ENCODE data around the gene DNTT.
"Not testable (repeated sequence)": the region's sequence is repeated elsewhere in the genome, so short reads cannot be mapped to it uniquely, and the experiment has no call there.

The DNTT gene

GRCh38 chr10:96298362-96298761, 5.9 kb upstream of the DNTT start:
- no peaks in the 10 kb centered on the region for H3K4me1 ChIP-seq (ENCODE audit: control insufficient read depth, insufficient read depth, low read length)
- no peak overlapping the region for H3K4me3 ChIP-seq (ENCODE audit: low read length)
- no peaks in the 10 kb centered on the region for H3K36me3 ChIP-seq (ENCODE audit: control insufficient read depth, insufficient read depth, low read length)
- no peak overlapping the region for H3K9ac ChIP-seq (ENCODE audit: low read length)
- H3K27me3 ChIP-seq (ENCODE audit: control insufficient read depth, insufficient read depth, low read length): peaks cover 6% of the 10 kb centered on the region
- no peaks in the 10 kb centered on the region for H3K9me3 ChIP-seq (ENCODE audit: control insufficient read depth, low read length)

DNA sequence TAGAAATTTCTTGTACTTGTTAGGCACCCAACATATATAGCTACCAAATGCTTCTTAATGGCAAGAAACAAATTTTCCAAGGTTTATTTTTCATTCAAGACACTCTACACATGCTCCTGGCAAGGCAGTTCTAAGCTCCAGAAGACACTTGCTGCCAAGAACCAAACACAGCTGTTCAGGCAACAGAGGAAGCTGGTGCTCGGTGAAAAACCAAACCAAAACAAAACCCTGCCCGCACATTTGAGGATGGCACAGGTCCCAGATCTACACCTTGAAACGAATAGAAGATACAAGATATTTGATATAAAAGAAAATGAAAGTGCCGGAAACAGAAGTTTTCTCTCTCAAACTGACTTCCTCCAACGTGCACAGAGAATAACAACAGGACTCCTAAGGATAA, 4.9 kb upstream of the DNTT start:
- Histone ChIP-seq H3K9ac (ENCODE audit: low read length) (no peak overlapping the region), H3K4me3 (ENCODE audit: low read length) (no peak overlapping the region), H3K4me1 (ENCODE audit: control insufficient read depth, insufficient read depth, low read length) (no peaks in the 10 kb centered on the region), H3K27me3 (ENCODE audit: control insufficient read depth, insufficient read depth, low read length) (peaks cover 6% of the 10 kb centered on the region), H3K36me3 (ENCODE audit: control insufficient read depth, insufficient read depth, low read length) (no peaks in the 10 kb centered on the region), H3K9me3 (ENCODE audit: control insufficient read depth, low read length) (no peaks in the 10 kb centered on the region)

DNA sequence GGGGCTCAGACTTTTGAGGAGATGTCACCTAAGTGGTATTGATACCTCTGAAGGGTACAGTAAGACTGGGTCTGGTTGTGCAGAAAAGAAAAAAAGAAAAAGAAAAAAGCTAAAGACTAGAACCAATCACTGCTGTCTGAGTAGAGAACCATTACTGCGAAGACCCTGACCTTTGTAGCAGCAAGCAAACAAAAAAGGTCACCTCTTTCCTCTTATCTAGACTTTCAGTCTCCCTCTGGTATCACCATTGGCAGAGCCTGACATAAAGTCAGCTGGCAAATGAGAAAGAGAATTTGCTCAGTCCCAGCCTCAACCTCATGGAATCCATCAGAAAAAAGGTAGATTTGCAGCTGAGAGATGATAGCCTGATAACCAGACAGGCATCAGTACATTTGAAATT, 2.6 kb upstream of the DNTT start:
- no peak overlapping the region for H3K4me3 ChIP-seq (ENCODE audit: low read length)
- peaks cover 6% of the 10 kb centered on the region for H3K27me3 ChIP-seq (ENCODE audit: control insufficient read depth, insufficient read depth, low read length)
- H3K4me1 ChIP-seq (ENCODE audit: control insufficient read depth, insufficient read depth, low read length): no peaks in the 10 kb centered on the region

DNA sequence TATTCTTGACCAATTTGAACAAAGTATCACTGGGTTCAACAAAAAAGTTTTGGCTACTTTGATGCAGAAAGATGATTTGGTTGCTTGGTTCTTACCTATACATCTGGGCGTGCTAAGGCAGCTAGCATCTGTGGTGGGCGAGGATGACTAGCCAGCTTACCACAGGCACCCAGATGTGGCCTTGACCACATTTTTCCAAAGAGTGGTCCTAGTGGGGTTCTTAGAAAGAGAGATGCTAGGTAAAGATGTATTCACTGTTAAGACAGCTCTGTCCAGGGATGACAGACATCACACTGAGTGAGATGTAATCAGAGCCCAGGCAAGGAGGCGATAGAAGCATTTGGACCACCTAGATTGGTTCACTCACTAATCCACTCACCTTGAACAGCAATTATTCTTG, 785 bp downstream of the DNTT start:
- H3K27me3 ChIP-seq (ENCODE audit: control insufficient read depth, insufficient read depth, low read length): peaks cover 6% of the 10 kb centered on the region
- no peaks in the 10 kb centered on the region for H3K4me1 ChIP-seq (ENCODE audit: control insufficient read depth, insufficient read depth, low read length)
- H3K9me3 ChIP-seq (ENCODE audit: control insufficient read depth, low read length): no peaks in the 10 kb centered on the region
- no peaks in the 10 kb centered on the region for H3K36me3 ChIP-seq (ENCODE audit: control insufficient read depth, insufficient read depth, low read length)
- no peak overlapping the region for H3K4me3 ChIP-seq (ENCODE audit: low read length)
- no peak overlapping the region for H3K9ac ChIP-seq (ENCODE audit: low read length)

More for the DNA sequence above, 2.6 kb upstream of the DNTT start:
- H3K9me3 ChIP-seq (ENCODE audit: control insufficient read depth, low read length): no peaks in the 10 kb centered on the region
- H3K9ac ChIP-seq (ENCODE audit: low read length): no peak overlapping the region
- no peaks in the 10 kb centered on the region for H3K36me3 ChIP-seq (ENCODE audit: control insufficient read depth, insufficient read depth, low read length)

DNA sequence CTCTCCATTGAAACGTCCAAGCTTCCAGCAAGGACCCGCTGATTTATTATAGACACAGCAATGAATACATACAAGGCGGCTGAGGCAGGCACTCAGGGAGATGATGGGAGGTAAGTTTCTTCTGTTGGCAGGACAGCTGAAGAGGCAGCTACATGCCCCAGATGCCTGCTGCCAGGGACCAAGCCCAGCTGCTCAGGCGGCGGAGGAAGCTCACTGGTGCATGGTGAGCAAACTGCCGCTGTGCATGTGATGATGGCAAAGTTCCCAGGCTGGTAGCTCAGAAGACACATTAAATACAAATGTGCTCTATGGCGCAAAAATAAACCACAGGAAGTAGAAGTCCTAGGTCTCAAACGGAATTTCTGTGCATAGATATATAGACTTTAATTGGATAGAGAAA, 2.3 kb downstream of the DNTT start:
- H3K4me3 ChIP-seq (ENCODE audit: low read length): no peak overlapping the region
- H3K9ac ChIP-seq (ENCODE audit: low read length): no peak overlapping the region

DNA sequence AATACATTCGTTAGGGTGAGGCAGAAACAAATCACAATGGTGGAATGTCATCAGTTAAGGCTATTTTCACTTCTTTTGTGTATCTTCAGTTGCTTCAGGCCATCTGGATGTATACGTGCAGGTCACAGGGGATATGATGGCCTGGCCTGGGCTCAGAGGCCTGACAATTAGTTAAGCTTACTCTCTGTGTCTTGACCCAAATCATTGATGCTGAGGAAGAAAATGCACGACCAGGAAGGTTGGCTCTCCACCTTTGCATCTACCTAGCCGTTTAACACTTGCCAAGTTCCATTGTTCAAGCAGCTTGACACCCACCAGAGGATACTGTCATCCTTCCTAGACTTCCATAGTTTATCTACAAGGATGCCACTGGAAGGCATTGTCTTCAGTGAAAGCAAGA, 4.6 kb downstream of the DNTT start:
- H3K4me1 ChIP-seq (ENCODE audit: control insufficient read depth, insufficient read depth, low read length); H3K27me3 ChIP-seq (ENCODE audit: control insufficient read depth, insufficient read depth, low read length); H3K4me3 ChIP-seq (ENCODE audit: low read length); H3K9ac ChIP-seq (ENCODE audit: low read length); H3K9me3 ChIP-seq (ENCODE audit: control insufficient read depth, low read length); H3K36me3 ChIP-seq (ENCODE audit: control insufficient read depth, insufficient read depth, low read length): not testable (repeated sequence)

More for the DNA sequence above, 2.3 kb downstream of the DNTT start:
- H3K4me1 ChIP-seq (ENCODE audit: control insufficient read depth, insufficient read depth, low read length): no peaks in the 10 kb centered on the region
- H3K9me3 ChIP-seq (ENCODE audit: control insufficient read depth, low read length): no peaks in the 10 kb centered on the region
- H3K36me3 ChIP-seq (ENCODE audit: control insufficient read depth, insufficient read depth, low read length): no peaks in the 10 kb centered on the region
- no peaks in the 10 kb centered on the region for H3K27me3 ChIP-seq (ENCODE audit: control insufficient read depth, insufficient read depth, low read length)

GRCh38 chr10:96309628-96310320, 5.5 kb downstream of the DNTT start:
- no peaks in the 10 kb centered on the region for H3K27me3 ChIP-seq (ENCODE audit: control insufficient read depth, insufficient read depth, low read length)
- no peaks in the 10 kb centered on the region for H3K36me3 ChIP-seq (ENCODE audit: control insufficient read depth, insufficient read depth, low read length)
- H3K4me3 ChIP-seq (ENCODE audit: low read length): no peak overlapping the region
- H3K9ac ChIP-seq (ENCODE audit: low read length): no peak overlapping the region
- H3K4me1 ChIP-seq (ENCODE audit: control insufficient read depth, insufficient read depth, low read length): no peaks in the 10 kb centered on the region
- H3K9me3 ChIP-seq (ENCODE audit: control insufficient read depth, low read length): no peaks in the 10 kb centered on the region

DNA sequence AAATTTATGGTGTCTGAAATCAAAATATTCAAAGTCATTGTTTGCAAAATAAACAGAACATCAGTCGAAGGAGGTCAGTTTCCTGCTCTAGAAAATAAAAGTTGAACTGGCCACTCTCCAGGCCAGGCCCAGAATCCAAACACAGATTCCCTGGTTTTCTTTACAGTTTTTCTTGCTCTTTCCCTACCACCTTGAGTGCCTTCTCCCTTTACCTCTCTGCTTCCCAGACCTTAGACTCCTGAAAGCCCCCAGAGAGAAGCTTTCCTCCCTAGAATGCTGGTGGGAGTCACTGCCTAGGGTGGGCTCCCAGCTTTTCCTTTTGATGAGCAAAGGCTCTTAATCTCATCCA, 6.1 kb downstream of the DNTT start:
- Histone ChIP-seq H3K4me3 (ENCODE audit: low read length) (no peak overlapping the region), H3K9me3 (ENCODE audit: control insufficient read depth, low read length) (no peaks in the 10 kb centered on the region), H3K4me1 (ENCODE audit: control insufficient read depth, insufficient read depth, low read length) (no peaks in the 10 kb centered on the region), H3K9ac (ENCODE audit: low read length) (no peak overlapping the region), H3K36me3 (ENCODE audit: control insufficient read depth, insufficient read depth, low read length) (no peaks in the 10 kb centered on the region), H3K27me3 (ENCODE audit: control insufficient read depth, insufficient read depth, low read length) (no peaks in the 10 kb centered on the region)

DNA sequence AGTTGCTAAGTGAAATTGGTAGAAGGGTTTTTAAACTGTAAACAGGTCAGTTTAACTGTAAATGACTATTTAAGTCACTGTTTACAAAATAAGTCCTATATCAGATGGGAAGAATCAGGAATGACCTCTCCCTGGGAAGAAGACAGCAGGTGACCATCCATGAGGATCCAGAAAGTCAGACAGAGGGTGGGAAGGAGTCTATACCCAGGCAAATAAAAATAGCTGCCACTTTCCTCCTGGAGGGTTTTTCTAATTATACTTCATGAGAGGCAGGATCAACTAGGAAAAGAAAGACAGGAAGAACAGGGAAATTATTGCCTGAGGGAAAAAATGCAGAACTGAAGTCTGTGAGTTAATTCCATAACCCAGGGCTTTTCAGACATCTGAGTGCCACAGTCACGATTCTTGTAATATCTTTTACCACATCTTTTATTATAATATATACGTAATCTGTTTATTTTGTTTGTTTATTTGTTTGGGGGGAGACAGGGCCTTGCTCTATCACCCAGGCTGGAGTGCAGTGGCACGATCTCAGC, 7.0 kb downstream of the DNTT start:
- H3K27me3 ChIP-seq (ENCODE audit: control insufficient read depth, insufficient read depth, low read length): no peaks in the 10 kb centered on the region
- H3K4me1 ChIP-seq (ENCODE audit: control insufficient read depth, insufficient read depth, low read length): no peaks in the 10 kb centered on the region
- H3K36me3 ChIP-seq (ENCODE audit: control insufficient read depth, insufficient read depth, low read length): no peaks in the 10 kb centered on the region
- no peak overlapping the region for H3K9ac ChIP-seq (ENCODE audit: low read length)
- no peak overlapping the region for H3K4me3 ChIP-seq (ENCODE audit: low read length)
- no peaks in the 10 kb centered on the region for H3K9me3 ChIP-seq (ENCODE audit: control insufficient read depth, low read length)

DNA sequence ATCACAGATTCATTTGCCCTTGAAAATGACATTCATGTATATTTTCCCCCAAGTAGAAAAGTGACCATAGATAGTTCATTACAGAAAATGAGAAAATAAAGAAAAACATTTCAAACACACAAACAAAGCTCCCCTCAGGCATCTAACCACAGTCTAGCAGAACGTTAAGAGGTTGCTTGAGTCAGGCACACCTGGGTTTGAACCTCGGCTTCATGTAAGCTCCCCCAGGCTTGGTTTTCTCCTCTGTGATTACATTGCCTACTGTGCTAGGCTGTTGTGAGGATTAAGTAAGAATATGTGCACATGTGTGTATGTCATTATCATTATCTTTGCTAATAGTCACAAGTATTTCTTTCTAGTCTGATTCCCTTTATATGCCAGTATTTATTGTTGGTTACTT, 9.1 kb downstream of the DNTT start:
- H3K9me3 ChIP-seq (ENCODE audit: control insufficient read depth, low read length): no peaks in the 10 kb centered on the region
- no peaks in the 10 kb centered on the region for H3K4me1 ChIP-seq (ENCODE audit: control insufficient read depth, insufficient read depth, low read length)
- H3K4me3 ChIP-seq (ENCODE audit: low read length): no peak overlapping the region
- H3K9ac ChIP-seq (ENCODE audit: low read length): no peak overlapping the region
- H3K27me3 ChIP-seq (ENCODE audit: control insufficient read depth, insufficient read depth, low read length): no peaks in the 10 kb centered on the region
- no peaks in the 10 kb centered on the region for H3K36me3 ChIP-seq (ENCODE audit: control insufficient read depth, insufficient read depth, low read length)

GRCh38 chr10:96317067-96317833, 13.0 kb downstream of the DNTT start:
- H3K36me3 ChIP-seq (ENCODE audit: control insufficient read depth, insufficient read depth, low read length): no peaks in the 10 kb centered on the region
- peaks cover 3% of the 10 kb centered on the region for H3K27me3 ChIP-seq (ENCODE audit: control insufficient read depth, insufficient read depth, low read length)
- no peak overlapping the region for H3K9ac ChIP-seq (ENCODE audit: low read length)
- H3K4me1 ChIP-seq (ENCODE audit: control insufficient read depth, insufficient read depth, low read length): no peaks in the 10 kb centered on the region
- no peaks in the 10 kb centered on the region for H3K9me3 ChIP-seq (ENCODE audit: control insufficient read depth, low read length)
- H3K4me3 ChIP-seq (ENCODE audit: low read length): no peak overlapping the region

DNA sequence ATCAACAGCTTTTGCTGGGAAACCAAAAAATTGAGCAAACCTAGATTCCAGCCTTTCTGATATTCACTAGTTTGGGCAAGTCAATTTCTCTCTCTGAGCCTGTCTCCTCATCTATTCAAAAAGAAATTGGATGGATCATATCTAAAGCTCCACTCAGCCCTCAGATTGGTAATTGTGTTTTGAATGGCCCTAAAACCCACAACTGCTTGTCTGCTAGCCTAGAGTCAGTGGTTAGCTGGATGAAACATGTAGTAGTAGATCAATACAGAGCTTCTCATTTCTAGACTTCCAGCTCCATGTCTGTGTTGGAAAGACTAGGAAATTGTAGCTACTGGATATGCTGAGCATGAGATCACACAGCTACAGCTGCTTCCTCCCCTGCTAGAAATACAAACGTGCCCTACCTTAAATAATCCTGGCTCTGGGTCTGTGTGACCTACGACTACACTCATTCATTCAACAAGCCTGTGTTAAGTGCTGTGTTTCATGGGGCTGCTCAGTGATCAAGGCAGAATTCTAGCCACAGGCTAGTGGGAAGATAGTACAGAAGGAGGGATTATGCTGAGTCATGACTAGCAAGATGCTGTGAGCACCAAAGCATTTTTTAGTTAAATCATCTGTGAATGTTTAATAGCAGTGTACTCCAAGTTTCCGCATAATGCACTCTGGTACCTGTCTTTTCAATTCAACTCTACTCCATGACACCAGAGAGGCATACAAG, 15.7 kb downstream of the DNTT start:
- H3K9ac ChIP-seq (ENCODE audit: low read length): no peak overlapping the region
- H3K4me1 ChIP-seq (ENCODE audit: control insufficient read depth, insufficient read depth, low read length): no peaks in the 10 kb centered on the region
- no peaks in the 10 kb centered on the region for H3K36me3 ChIP-seq (ENCODE audit: control insufficient read depth, insufficient read depth, low read length)
- H3K27me3 ChIP-seq (ENCODE audit: control insufficient read depth, insufficient read depth, low read length): peaks cover 3% of the 10 kb centered on the region
- no peaks in the 10 kb centered on the region for H3K9me3 ChIP-seq (ENCODE audit: control insufficient read depth, low read length)
- H3K4me3 ChIP-seq (ENCODE audit: low read length): no peak overlapping the region
